HAP-1 (cell line): ENCODE data around the gene DIS3L2.
"Not testable (repeated sequence)": the region's sequence is repeated elsewhere in the genome, so short reads cannot be mapped to it uniquely, and the experiment has no call there.

Source experiments
- DNase-seq, 2 experiments: peaks; one replicate each; pipeline ENCODE4 v3.0.0-alpha.2; 2016 to 2020; ENCODE audit warnings: low spot score in 2 of 2
- H3K27me3 ChIP-seq: fragments of 250-450 bp; sonication (Bioruptor Pico); 2 replicates; pipeline ENCODE4 v1.5.1; 2020; ENCODE audit warnings: low read depth, mild to moderate bottlenecking, moderate library complexity
- H3K36me3 ChIP-seq: fragments of 250-450 bp; sonication (Bioruptor Pico); replicated peaks from 2 replicates; pipeline ENCODE4 v1.5.1; 2020; ENCODE audit warnings: mild to moderate bottlenecking
- H3K4me1 ChIP-seq: fragments of 250-450 bp; sonication (Bioruptor Pico); 2 replicates; pipeline ENCODE4 v1.5.1; 2020; ENCODE audit warnings: mild to moderate bottlenecking
- H3K4me3 ChIP-seq: fragments of 250-450 bp; sonication (Bioruptor Pico); 2 replicates; pipeline ENCODE4 v1.5.1; 2020; ENCODE audit warnings: mild to moderate bottlenecking, moderate library complexity
- H3K9me3 ChIP-seq: fragments of 250-450 bp; sonication (Bioruptor Pico); 2 replicates; pipeline ENCODE4 v1.5.1; 2020; ENCODE audit warnings: mild to moderate bottlenecking, moderate library complexity
- in situ Hi-C: fragments of 300-500 bp; cut with MboI; formaldehyde crosslinking; loops from 3 replicates; pipeline ENCODE4 v1.14.3; 2020; ENCODE audit warnings: low sequenced_read_pairs, inconsistent platforms, mixed read lengths

DIS3L2 gene

DNA sequence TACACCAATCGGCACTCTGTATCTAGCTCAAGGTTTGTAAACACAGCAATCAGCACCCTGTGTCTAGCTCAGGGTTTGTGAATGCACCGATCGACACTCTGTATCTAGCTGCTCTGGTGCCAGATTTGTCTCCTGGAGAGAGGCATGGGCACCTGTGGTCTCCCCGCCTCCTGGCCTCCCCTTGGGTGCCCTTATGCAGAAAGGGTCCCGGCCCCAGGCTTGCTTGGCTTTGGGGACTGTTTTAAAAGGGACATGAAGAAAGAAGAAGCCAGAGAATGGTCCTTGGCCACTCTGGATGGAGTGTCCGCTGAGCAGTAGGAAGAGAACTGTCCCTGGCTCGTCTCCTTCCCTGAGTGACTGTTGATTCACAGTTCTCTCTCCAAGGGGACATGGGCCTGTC, 405.5 kb downstream of the DIS3L2 start:
- Histone ChIP-seq H3K36me3 (no peaks in the 10 kb centered on the region), H3K4me3 (no peak overlapping the region), H3K27me3 (no peaks in the 10 kb centered on the region), H3K4me1 (no peaks in the 10 kb centered on the region), H3K9me3 (no peaks in the 10 kb centered on the region)
- in situ Hi-C loops = no loop called here
- no peak for DNase-seq

DNA sequence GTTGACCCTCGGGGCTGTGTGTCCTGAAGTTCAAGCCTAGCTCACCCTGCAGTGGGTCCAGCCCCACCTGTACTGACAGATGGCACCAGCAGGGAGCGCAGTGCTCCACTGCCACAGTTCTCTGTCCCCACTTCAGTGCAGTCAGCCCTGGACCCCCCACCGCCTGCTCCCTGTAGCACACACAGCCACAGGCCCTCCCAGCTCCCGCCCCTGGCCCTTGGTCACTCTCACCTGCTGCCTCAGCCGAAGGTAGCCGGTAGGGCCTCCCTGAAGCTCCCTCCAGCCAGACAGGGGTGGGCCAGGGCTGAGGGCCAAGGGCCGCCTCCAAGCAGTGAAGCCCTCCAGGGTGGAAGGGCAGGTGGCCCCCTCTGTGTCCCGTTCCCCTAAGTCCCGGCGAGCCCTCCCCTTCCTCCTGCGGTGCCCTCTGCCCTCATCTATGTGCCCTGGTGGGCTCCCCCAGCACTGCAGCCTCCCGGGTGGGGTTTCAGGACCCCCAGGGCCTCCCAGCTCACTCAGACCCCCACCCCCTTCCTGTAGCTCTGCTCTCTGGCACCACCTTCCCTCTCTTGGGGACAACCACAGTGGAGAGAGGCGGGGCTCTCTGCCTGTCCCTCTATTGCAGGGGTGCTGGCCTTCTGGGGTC, 406.2 kb downstream of the DIS3L2 start:
- Histone ChIP-seq H3K27me3 (no peaks in the 10 kb centered on the region), H3K9me3 (no peaks in the 10 kb centered on the region), H3K4me1 (no peaks in the 10 kb centered on the region), H3K4me3 (no peak overlapping the region), H3K36me3 (no peaks in the 10 kb centered on the region)
- DNase-seq = peak in 1 of 2 experiments; percentile 62
- in situ Hi-C loops = no loop called here

DNA sequence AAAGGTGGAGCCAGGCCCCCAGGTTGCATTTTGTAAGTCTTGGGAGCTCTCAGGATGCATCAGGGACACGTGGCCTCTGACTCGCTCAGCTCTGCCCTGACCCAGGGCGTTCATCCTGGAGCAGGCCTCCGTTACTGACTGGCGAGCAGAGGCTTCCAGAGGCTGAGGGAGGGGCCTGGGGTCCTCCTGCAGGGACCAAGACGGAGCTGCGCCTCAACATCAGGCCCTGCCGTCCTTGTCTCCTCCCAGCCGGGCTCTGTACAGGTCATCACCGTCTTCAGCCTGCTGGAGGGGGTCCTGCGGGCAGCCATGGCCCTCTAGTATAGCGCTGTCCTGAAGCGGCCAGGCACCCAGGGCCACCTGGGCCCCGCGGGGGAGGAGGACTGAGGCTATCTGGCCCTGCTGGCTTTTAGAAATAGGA, 406.8 kb downstream of the DIS3L2 start:
- no peak for DNase-seq
- no peak overlapping the region for H3K4me3 ChIP-seq
- in situ Hi-C loops = no loop called here
- H3K4me1 ChIP-seq = no peaks in the 10 kb centered on the region
- H3K9me3 ChIP-seq = no peaks in the 10 kb centered on the region
- H3K27me3 ChIP-seq = no peaks in the 10 kb centered on the region
- no peaks in the 10 kb centered on the region for H3K36me3 ChIP-seq

GRCh38 chr2:232369126-232369951, 407.8 kb downstream of the DIS3L2 start:
- no peaks in the 10 kb centered on the region for H3K36me3 ChIP-seq
- in situ Hi-C loops = no loop called here
- no peaks in the 10 kb centered on the region for H3K27me3 ChIP-seq
- H3K4me1 ChIP-seq = no peaks in the 10 kb centered on the region
- H3K9me3 ChIP-seq = no peaks in the 10 kb centered on the region
- DNase-seq = no peak
- no peak overlapping the region for H3K4me3 ChIP-seq

- H3K27me3 ChIP-seq, DNase-seq, H3K36me3 ChIP-seq, H3K4me1 ChIP-seq, in situ Hi-C loops, H3K4me3 ChIP-seq, H3K9me3 ChIP-seq: not testable (repeated sequence)
Measured at GRCh38 chr2:232370007-232370406, 408.5 kb downstream of the DIS3L2 start.

DNA sequence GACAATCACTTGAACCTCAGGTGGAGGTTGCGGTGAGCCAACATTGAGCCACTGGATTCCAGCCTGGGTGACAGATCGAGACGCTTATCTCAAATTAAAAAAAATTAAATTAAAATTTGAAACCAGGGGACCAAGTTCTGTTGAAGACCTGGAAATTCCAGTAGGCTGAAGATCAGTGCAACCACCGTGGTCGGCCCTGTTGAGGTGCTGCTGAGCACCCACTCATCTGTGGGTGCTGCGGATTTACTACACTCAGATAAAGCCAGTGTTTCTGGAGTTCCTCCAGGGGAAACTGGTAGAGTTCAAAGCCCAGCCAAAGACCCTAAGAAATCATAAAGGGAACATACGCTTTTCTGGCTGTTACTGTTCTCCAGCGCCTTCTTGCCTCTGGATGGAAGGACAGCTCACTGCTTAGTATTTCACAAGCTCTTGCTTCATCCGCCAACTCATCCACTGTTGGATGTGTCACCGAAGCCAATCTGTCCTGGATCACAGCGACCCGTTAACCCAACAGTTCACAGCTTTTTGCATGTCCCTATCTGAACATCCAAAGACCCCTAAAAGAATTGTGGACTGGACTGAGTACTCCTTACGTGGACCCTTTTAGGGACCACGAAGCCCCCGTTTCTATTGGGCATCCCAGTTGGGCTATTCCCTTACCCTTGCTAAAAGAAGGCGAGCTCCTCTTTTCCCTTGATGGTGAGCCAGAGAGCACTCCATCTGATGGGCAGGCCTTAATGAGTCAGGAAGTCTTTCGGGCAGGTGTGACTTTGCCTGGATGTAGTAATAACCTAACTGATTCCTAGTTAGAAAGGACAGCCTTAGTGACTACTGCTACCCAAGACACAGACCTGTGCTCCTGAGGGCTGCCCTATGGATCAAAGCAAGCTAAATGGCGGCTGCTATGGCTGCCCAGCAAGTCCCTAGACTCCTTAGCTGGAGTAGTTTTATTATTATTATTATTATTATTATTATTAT, 411.0 kb downstream of the DIS3L2 start:
- Histone ChIP-seq H3K4me3 (no peak overlapping the region), H3K4me1 (no peaks in the 10 kb centered on the region), H3K9me3 (no peaks in the 10 kb centered on the region), H3K36me3 (no peaks in the 10 kb centered on the region), H3K27me3 (no peaks in the 10 kb centered on the region)
- DNase-seq = no peak
- in situ Hi-C loops = no loop called here

DNA sequence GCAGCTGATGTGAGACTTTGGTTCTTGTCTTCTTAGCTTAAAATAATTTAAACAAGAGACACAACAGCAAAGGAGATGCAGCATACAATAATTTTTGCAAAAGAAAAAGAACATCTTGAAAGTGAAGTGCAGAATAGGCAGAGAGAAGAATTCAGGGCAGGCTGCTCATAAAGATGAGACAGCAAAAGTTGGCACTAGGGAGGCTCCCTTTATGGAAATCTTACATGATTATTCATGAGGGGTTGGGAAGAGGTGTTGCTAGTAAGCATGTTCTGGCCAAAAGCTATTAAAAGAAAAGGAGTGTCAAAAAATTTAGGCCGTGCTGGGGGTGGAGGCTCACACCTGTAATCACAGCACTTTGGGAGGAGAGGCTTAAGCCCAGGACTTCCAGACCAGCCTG, 412.8 kb downstream of the DIS3L2 start:
- H3K9me3 ChIP-seq = no peaks in the 10 kb centered on the region
- H3K4me3 ChIP-seq = no peak overlapping the region
- in situ Hi-C loops = no loop called here
- H3K27me3 ChIP-seq = no peaks in the 10 kb centered on the region
- DNase-seq = no peak
- no peaks in the 10 kb centered on the region for H3K36me3 ChIP-seq
- no peaks in the 10 kb centered on the region for H3K4me1 ChIP-seq

DNA sequence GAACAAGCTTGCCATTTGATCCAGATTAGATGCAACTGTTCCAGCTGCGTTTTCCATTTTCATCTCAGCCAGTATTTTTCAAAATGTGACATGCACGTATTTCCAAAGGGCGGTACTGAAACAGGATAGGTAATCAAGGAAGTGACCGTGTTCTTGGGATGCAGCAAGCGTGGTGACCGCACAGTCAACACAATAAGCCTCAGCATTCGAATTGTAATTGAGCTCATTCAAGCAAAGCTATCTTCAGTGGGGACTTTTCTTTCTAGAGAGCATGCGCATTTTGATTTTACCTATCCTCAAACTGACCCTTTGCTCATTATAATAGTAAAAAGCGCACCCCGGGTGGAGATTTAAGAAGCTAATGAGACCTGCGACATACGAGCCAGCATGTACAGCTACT, 413.7 kb downstream of the DIS3L2 start:
- Histone ChIP-seq H3K9me3 (no peaks in the 10 kb centered on the region), H3K27me3 (no peaks in the 10 kb centered on the region), H3K4me3 (no peak overlapping the region), H3K36me3 (no peaks in the 10 kb centered on the region), H3K4me1 (no peaks in the 10 kb centered on the region)
- in situ Hi-C loops = no loop called here
- DNase-seq = peak; percentile 13 to 35

DNA sequence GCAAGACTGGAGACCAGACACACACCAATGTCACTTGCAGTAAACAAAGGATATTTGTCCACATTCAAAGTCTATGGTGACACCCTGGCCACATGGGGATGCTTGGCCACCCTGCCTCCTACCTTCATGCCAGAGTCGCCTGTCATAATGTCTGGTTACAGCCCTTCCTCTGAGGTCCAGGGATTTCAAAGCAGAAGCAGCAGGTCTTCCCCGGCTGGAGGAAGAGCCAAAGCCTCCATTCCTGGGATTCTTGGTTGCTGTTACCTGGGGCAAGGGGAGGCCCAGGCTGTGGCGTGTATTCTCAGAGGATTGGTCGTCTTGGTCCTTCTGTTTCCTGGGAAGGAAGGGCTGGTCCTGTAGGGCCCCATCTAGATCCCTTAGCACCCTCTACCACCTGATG, 414.7 kb downstream of the DIS3L2 start:
- in situ Hi-C loops = no loop called here
- no peaks in the 10 kb centered on the region for H3K36me3 ChIP-seq

DNA sequence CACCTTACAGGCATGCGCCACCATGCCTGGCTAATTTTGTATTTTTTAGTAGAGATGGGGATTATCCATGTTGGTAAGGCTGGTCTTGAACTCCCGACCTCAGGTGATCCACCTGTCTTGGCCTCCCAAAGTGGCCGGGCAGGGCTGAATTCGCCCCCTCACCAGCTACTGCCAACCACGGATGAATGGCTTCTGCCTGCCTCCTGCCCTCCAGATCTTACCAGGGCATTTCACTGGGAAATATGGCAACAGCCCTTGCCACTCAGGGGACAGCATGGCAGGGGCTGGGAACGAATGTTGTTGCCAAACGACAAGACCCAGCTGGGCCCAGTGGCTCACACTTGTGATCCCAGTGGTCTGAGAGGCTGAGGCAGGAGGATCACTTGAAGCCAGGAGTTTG, 415.2 kb downstream of the DIS3L2 start:
- H3K36me3 ChIP-seq = no peaks in the 10 kb centered on the region
- DNase-seq = no peak
- no peaks in the 10 kb centered on the region for H3K4me1 ChIP-seq

More for the DNA sequence above, 414.7 kb downstream of the DIS3L2 start:
- Histone ChIP-seq H3K9me3 (no peaks in the 10 kb centered on the region), H3K27me3 (no peaks in the 10 kb centered on the region), H3K4me3 (no peak overlapping the region), H3K4me1 (no peaks in the 10 kb centered on the region)
- DNase-seq = no peak

DNA sequence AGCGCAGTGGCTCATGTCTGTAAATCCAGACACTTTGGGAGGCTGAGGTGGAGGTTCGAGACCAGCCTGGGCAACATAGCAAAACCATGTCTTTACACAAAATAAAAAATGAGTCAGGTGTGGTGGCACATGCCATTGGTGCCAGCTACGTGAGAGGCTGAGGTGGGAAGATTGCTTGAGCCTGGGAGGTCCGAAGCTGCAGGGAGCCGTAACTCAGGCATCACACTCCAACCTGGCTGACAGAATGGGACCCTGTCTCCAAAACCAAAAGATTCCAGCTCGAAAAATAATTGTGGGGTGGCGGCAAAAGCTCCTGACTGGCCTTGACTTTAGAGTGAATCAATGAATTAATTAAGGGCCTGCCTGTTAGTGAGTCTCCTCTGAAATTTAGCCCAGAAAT, 415.8 kb downstream of the DIS3L2 start:
- no peaks in the 10 kb centered on the region for H3K27me3 ChIP-seq
- no peaks in the 10 kb centered on the region for H3K9me3 ChIP-seq
- H3K4me3 ChIP-seq = no peak overlapping the region
- no peak for DNase-seq
- no peaks in the 10 kb centered on the region for H3K4me1 ChIP-seq
- in situ Hi-C loops = no loop called here
- no peaks in the 10 kb centered on the region for H3K36me3 ChIP-seq

More for the DNA sequence above, 415.2 kb downstream of the DIS3L2 start:
- no peak overlapping the region for H3K4me3 ChIP-seq
- no peaks in the 10 kb centered on the region for H3K27me3 ChIP-seq
- H3K9me3 ChIP-seq = no peaks in the 10 kb centered on the region
- in situ Hi-C loops = no loop called here

- no peaks in the 10 kb centered on the region for H3K4me1 ChIP-seq
- in situ Hi-C loops = no loop called here
- H3K9me3 ChIP-seq = no peaks in the 10 kb centered on the region
- no peaks in the 10 kb centered on the region for H3K27me3 ChIP-seq
- no peak for DNase-seq
- no peak overlapping the region for H3K4me3 ChIP-seq
- no peaks in the 10 kb centered on the region for H3K36me3 ChIP-seq
Measured at GRCh38 chr2:232377841-232378734, 416.6 kb downstream of the DIS3L2 start.

- H3K9me3 ChIP-seq, DNase-seq, H3K27me3 ChIP-seq, in situ Hi-C loops, H3K4me3 ChIP-seq, H3K4me1 ChIP-seq, H3K36me3 ChIP-seq: not testable (repeated sequence)
Measured at GRCh38 chr2:232378735-232379151, 417.2 kb downstream of the DIS3L2 start, which contains the start of gene ALPP. TSS of gene ALPP (plus strand) at chr2:232378751. CDS start at chr2:232378803, 52 bp downstream.
